Measurements from ENCODE around the gene KLHL22. TPM values are rescaled to one million over a fixed set of nuclear protein-coding genes. Genes with fewer than 3 reads are reported as not detected.
"Not testable (repeated sequence)": the region's sequence is repeated elsewhere in the genome, so short reads cannot be mapped to it uniquely, and the experiment has no call there.

KLHL22 gene
- polyA plus RNA-seq, 12 donors: 26.0 to 37.8 (median 32.5) TPM; not detected in 1

DNA sequence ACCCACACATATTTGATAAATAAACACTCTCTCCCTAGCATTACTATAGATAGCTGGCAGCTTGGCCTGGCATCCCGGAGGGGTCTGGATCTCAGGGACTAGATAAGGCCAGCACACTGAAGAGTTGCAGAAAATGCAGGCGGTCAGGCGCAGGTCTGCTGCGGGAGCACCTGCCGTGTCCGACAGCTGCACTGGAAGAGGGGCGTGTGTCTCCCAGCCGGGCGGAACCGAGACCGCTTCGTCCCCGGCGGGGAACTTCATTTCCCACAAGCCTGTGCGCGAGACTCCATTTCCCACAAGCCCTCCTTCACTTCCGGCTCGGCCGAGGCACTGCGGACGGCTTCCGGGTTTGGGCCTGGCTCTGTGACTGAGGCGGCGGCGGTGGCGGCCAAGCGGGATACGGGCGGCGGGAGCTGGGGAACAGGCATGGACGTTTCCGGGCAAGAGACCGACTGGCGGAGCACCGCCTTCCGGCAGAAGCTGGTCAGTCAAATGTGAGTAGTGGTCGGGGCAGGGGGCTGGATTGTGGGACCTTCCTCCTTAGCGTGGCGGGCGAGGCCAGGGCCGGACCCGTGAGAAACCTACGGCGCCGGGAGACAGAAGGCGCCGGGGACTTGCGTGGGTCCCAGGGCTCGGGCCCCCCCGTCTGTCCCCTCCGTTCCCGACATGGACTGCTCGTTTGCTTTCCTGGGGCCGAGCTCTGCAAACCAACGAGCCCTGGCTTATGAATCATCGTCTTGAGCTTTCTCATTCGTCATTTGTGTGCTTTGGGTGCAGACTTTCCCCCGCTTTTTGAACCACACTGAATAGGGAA lies 11.9 kb upstream of the KLHL22 start, which contains the start of gene MED15:
TSS of gene MED15 (plus strand) at position 358 of the 814 bp plus-strand sequence. CDS start at position 427, 69 bp downstream.
- peak; percentile 90 for DNase-seq

DNA sequence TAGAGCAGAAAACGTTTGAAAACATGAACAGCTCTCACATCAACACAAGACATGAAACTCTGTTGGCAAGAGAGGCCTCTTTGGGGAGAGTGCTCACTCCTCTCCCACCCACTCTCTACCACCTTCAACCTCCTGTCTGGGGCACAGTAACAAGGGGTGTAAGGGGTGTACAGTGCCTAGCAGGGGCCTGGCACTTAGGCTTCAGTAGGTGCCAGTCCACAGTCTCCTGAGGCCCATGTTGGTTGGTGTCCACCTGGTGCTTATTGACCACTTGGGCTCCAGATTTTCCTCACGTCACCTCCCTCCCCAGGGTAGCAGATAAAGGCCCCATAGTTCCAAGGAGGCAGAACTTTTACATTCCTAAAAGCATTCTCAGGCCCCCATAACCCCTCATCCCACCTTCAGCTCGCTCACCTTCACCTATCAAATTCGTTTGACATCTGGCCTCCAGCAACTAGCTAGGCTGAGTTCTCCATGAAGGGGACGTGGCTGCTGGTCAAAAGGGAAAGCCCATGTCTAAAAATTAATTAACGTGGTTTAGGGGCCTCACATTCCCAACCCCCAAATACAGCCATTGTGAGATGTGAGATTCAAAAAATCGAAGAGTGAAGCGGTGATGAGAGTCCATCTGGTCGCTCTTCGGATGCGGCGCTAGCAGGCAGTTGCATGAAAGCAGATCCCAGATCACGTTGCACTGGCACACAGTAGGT lies 11.1 kb upstream of the KLHL22 start:
- DNase-seq: no peak

DNA sequence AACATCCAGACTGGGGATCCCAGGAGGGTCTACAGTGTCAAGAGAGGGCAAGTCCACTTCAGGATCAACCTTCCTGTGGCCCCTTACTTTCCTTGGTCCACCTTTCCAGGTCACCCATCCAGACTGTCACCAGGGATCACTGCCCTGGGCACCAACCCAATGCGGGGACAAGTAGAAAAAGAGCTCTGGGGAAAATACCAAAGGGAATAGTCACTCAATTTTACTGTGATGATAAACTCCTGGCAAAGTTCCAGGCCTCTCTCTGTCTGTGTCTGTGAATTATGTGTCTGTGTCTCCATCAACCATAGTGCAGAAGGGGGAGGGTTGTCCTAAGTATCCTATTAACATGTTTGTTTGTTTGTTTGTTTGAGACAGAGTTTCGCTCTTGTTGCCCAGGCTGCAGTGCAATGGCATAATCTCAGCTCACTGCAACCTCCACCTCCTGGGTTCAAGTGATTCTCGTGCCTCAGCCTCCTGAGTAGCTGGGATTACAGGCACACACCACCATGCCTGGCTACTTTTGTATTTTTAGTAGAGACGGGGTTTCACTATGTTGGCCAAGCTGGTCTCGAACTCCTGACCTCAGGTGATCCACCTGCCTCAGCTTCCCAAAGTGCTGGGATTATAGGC lies 8.8 kb upstream of the KLHL22 start:
- DNase-seq: not testable (repeated sequence)

DNA sequence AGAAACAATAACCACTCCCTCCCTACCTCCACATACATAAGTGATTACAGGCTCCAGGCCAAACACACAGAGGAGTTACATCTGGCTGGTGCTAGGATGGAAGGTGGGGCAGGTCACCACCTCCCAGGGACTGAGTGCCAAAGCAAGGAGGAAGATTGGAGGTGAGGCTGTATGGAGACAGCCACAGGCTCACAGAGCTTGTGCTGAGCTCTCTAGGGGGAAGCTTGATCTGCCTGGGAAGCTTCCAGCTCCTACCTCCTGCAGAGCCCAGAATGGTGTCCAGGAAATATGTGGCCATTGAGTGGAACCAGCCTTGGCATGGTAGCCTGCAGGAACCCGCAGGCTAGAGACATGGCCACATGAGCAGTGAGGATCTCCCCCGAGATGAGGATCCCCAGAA lies 8.2 kb upstream of the KLHL22 start:
- DNase-seq: no peak

DNA sequence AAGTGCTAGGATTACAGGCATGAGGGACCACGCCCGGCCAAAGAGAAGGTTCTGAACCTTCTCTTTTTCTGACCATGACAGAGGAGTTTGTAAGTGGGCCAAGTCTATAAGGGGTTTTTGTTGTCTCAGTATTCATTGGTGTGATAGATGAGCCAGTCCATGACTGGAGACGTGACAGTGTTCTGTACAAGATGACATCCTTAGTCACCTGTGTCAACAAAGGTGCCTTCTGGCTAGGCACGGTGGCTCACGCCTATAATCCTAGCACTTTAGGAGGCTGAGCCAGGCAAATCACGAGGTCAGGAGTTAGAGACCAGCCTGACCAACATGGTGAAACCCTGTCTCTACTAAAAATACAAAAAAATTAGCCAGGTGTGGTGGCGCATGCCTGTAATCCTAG lies 4.2 kb upstream of the KLHL22 start:
- no peak for DNase-seq

DNA sequence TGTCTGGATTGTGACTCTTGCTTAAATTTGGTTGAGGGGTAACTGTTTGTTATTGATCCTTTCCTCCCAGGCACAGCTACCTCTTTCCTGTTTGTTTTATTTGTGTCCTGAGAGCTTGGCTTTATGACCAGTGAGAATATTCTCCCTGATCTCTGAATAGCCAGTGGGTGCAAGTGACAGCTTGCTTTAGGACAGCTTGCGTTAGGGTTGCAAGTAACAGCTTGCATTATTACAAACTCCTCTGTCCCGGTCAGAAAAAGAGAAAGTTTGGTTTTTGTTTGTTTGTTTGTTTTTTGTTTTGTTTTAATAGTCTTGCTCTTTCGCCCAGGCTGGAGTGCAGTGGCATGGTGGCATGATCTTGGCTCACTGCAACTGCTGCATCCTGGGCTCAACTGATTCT lies 3.3 kb upstream of the KLHL22 start:
- no peak for DNase-seq

DNA sequence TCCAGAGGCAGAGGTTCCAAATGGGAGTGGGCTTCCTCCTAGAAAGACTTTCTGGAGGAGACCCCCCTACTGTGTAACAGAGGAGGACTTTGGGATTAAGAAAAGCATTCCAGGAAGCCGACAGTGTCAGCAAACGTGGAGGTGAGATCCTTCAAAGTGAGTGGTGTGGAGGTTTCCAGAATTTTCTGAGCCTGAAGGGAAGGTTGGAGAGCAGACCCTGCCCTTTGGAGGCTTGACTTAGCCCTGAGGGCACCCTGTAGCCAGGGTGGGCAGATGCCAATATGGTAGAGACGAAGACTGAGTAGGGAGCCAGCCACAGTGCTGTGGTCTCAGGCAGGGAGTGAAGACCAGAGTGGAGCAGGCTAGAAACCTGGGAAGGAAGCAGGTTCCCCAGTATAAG lies 1.8 kb upstream of the KLHL22 start:
- DNase-seq: no peak

DNA sequence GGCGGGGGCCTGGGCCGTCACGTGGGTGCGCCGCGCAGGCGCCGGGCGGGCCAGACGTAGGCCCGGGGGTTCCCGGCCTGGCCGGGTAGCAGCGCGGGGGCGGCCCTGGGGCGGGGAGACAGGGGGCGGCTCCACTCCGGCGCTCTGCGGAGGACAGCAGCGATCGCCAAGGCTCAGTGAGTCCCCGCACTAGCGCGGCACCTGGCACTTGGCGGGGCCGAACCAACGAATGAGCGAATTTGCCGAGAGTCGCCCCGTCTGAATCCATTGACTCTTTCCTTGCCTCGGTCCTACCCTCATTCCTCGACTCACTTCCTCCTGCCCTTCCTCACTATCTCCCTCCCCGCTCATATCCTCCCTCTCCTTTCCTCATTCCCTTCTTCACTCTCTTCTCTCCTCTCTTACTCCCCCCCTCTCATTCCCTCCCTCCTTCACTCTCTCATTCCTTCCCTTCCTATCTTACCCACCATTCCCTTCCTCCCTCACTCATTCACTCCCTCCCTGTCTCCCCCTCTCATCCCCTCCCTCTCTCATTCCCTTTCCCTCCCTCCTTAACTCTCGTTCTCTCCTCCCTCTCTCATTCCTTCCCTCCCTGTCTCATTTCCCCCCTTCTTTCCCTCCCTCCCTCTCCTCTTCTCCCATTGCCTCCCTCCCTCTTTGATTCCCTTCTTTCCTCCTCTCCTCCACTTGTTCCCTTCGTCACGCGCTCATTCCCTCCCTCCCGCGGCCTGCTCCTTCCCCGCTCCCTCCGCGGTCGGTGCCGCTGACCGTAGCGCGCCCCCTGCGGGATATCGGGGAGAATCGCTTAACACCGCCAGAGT lies 476 bp upstream of the KLHL22 start:
- peak; percentile 93 for DNase-seq

DNA sequence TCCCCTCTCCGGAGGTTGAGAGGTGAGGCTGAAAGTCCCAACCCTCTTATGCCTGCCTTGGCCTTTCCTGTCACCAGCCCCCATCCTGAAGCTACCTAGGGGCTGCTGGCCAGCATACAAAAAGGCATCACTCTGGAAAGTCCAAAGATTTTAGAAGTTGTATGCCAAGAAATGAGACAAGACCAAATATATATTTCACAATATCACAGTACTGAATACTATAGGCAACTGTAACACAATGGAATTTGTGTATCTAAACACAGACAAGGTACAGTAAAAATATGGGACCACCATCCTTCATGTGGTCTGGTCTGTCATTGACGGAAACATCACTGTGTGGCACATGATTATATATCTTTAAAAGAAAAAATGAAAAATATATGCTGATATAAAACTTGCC lies 4.2 kb downstream of the KLHL22 start:
- no peak for DNase-seq

DNA sequence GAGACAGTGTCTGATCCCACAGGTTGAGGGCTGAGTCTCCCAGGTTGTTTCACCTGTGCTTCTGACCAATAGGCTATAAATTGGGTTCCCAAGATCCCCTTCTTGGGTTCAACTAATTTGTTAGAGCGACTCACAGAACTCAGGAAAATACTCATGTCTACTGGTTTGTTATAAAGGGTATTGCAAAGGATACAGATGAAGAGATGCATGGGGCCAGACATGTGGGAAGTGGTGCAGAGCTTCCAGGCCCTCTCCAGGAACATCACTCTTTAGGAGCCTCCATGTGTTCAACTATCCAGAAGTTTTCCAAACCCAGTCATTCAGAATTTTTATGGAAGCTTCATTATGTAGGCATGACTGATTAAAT lies 4.7 kb downstream of the KLHL22 start:
- DNase-seq: no peak

DNA sequence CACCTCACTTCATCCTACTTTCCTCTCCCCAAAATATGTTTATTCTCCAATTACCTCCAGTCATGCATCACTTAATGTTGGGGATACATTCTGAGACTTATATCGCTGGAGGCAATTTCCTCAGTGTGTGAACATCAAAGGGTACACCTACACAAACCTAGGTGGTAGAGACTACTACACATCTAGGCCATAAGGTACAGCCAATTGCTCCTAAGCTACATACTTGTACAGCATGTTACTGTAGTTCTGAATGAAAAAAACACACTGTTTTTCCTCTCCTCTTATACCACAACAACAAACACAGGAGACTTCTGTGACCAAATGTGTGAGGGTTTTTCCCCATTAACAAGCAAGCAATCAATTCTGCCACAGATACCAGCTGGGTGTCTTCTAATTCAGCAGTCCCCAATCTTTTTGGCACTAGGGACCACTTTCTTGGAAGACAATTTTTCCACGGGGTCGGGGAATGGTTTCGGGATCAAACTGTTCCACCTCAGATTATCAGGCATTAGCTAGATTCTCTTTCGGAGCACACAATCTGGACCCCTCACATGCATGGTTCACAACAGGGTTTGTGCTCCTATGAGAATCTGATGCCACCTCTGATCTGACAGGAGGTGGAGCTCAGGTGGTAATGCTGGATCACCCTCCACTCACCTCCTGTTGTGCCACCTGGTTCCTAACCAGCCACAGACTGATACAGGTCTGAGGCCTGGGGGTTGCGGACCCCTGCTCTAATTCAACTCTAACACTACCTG lies 5.2 kb downstream of the KLHL22 start:
- no peak for DNase-seq

DNA sequence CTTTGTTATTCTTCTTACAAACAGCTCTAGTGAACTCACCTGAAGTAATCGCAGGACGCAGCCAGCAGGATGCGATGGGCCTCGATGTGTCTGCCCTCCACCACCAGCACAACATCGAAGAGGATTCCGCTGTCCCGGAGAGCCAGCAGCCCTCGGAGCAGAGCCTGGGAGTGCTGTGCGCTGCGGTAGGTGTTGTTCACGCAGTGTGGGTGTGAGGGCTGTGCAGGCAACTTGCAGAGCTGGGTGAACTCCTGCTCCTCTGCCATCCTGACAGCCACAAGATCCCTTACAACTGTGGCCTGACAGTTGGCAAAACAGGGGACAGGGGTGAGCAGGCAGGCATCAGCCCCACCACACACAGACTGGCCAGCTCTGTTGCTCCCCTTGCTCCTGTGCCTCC lies 6.6 kb downstream of the KLHL22 start:
- no peak for DNase-seq

DNA sequence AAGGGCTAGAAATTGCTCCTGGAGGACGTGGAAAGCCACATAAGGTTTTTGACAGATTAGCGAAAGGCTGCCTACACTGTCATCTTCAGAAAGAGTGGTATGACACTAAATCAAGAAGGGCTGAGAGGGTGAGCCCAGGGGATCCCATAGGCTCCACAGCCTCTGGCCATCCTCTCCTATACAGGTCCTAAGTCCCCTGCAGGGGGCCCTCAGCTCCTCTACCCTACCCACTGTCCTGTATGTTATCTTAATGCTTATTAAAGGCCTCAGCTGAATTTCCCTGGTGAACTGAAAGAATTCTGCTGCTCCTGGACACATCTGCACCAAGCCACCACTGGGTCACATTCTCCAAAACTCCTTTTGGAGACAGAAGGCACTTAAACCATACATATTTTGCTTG lies 7.9 kb downstream of the KLHL22 start:
- no peak for DNase-seq

DNA sequence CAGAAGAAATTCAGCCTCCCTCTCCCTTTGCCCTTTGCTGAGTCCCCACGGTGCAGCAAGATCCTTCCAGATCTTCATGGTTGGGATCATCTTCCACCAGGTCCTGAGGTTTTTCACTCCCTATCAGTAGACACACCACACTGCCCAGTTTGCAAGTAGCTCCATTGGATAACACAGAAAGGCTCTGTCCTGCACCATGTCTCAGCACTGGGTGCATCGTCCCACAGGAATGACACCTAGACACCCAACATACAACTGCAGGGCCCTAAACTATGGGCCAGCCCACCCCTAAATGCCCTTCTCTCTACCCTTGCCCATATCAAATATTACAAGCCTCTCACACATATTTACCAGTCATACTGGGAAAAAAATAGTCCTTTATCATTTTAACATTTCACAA lies 9.4 kb downstream of the KLHL22 start:
- DNase-seq: no peak

DNA sequence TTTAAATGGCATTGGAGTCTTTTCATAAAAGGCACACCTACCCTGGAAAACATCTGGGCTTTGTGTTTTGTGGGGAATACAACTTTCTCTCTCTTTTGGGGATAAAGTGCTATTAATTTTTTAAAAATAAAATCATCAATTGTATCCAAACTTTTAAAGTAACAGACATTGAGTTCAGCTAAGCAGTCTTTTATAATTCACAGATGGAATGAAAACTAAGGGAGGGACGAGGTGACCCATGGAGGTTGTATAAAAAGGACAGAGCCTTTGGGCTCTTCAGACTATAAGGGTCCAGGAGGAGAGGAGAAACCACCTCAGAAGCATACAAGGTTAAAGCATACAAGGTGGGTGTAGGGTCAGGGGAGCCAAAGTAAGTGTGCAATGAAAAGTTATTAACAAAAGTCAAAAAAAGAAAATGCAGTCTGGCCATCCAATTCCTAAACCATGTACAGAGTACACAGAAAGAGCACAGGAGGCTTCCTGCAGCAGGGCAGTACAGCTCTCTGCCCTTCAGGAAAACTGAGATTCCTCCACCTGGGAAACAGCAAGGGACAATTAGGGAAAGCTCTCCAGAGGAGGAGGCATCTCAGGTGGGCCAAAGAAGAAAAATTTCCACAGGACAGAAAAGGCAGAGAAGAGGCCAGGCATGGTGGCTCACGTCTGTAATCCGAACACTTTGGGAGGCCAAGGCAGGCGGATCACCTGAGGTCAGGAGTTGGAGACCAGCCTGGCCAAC lies 10.5 kb downstream of the KLHL22 start:
- no peak for DNase-seq

DNA sequence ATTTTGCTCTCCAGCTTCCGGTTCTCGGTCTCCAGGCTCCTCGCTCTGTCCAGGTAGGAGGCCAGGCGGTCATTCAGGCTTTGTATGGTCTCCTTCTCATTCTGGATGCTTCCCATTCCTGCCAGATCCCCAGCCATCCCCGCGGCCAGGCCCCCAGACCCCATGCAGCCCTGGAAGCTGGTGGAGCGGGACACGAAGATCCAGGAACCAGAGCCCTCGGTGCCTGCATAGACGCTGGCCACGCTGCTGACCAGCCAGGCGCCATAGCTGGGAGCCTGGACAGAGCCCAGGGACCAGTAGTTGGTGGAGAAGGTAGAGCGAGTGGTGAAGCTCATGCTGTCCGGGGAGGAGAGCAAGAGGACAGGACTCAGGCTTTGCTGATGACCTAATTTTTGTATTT lies 11.8 kb downstream of the KLHL22 start:
- DNase-seq: no peak

DNA sequence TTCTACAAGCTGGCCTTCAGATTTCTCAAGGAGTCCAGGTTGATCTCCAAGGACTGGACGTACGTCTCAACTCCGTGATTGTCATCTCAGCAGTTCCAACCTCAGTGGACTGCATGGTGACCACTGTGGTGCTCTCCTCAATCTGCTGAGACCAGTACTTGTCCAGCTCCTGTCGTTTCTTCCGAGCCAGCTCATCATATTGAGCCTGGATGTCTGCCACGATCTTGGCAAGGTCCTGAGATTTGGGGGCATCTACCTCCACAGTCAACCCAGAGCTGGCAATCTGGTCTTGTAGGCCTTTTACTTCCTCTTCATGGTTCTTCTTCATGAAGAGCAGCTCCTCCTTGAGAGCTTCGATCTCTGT lies 12.5 kb downstream of the KLHL22 start:
- DNase-seq: not testable (repeated sequence)

DNA sequence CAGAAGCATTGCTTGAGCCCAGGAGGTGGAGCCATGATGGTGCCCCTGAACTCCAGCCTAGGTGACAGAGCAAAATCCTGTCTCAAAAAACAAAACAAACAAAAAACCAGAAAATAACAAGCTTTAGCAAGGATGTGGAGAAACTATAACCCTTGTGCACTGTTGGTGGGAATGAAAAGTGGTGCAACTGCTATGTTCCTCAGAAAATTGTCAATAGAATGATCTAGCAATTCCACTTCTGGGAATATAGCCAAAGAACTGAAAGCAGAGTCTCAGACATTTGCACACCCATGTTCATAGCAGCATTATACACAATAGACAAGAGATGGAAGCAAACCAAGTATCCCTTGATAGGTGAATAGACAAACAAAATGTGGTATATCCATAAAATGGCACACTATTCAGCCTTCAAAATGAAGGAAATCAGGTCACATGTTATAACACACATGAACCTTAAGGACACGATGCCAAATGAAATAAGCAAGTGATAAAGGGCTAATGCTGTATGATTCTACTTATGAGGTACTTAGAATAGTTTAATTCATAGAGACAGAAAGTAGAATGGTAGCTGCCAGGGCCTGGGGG lies 15.9 kb downstream of the KLHL22 start:
- DNase-seq: no peak

DNA sequence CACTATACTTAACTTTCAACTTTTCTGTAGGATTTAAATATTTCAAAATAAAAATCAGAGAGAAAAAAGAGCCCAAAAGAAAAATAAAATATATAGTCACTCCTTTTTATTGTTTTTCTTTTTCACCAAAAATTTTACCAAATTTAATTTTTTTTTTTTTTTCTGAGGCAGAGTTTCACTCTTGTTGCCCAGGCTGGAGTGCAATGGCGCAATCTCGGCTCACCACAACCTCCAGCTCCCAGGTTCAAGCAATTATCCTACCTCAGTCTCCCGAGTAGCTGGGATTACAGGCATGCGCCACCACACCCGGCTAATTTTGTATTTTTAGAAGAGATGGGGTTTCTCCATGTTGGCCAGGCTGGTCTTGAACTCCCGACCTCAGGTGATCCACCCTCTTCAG lies 17.5 kb downstream of the KLHL22 start:
- not testable (repeated sequence) for DNase-seq

DNA sequence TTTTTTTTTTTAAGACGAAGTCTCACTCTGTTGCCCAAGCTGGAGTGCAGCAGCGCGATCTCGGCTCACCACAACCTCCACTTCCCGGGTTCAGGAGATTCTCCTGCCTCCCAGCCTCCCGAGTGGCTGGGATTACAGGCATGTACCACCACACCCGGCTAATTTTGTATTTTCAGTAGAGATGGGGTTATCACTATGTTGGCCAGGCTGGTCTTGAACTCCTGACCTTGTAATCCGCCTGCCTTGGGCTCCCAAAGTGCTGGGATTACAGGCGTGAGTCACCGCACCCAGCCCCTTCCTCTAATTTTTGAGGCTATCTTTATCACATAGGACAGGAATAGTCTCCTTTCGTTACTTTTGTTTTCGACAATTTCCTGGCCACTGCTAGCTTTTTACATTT lies 20.0 kb downstream of the KLHL22 start:
- not testable (repeated sequence) for DNase-seq
